Transverse colon (tissue), 4 donors: Measurements from ENCODE around the gene INPP5F. TPM values are rescaled to one million over a fixed set of nuclear protein-coding genes. Genes with fewer than 3 reads are reported as not detected.

Experiments
- DNase-seq: peaks from one replicate; pipeline ENCODE4 v3.0.0-alpha.2; 2019
- H3K27ac ChIP-seq, 4 donors: fragments of 200-600 bp; sonication (generic); 2 replicates each; pipeline ENCODE4 v1.5.1; 2016 to 2018; ENCODE audit warnings: inconsistent platforms in 4 of 4
- H3K27me3 ChIP-seq: fragments of 200-600 bp; sonication (generic); 2 replicates; pipeline ENCODE4 v1.5.1; 2017; ENCODE audit warnings: inconsistent platforms
- H3K36me3 ChIP-seq, 4 donors: fragments of 200-600 bp; sonication (generic); 2 replicates each; pipeline ENCODE4 v1.5.1; 2017 to 2019; ENCODE audit warnings: inconsistent platforms in 4 of 4
- H3K4me1 ChIP-seq, 4 donors: fragments of 200-600 bp; sonication (generic); 2 replicates each; pipeline ENCODE4 v1.5.1; 2017 to 2020; ENCODE audit warnings: inconsistent platforms in 4 of 4
- H3K4me3 ChIP-seq, 4 donors: fragments of 200-600 bp; sonication (generic); 1 replicate in 1 of 4; 2 replicates in 3 of 4; pipeline versions ENCODE4 v1.5.1 to v1.6.1; 2017 to 2019; ENCODE audit warnings: inconsistent platforms in 4 of 4
- H3K9me3 ChIP-seq, 2 donors: fragments of 200-600 bp; sonication (generic); 2 replicates each; pipeline ENCODE4 v1.5.1; 2017 to 2019; ENCODE audit warnings: inconsistent platforms in 2 of 2
- EP300 ChIP-seq: sonication (generic); formaldehyde crosslinking; IDR thresholded peaks from one replicate; pipeline ENCODE4 v1.6.1; 2017; ENCODE audit warnings: antibody characterized with exemption, low read depth
- POLR2A ChIP-seq: fragments of 450-650 bp; IDR thresholded peaks from one replicate; pipeline ENCODE4 v1.6.1; 2016; ENCODE audit warnings: antibody characterized with exemption, mild to moderate bottlenecking, moderate library complexity
- POLR2AphosphoS5 ChIP-seq, 3 donors: sonication (generic); formaldehyde crosslinking; IDR thresholded peaks; one replicate each; pipeline ENCODE4 v1.6.1; 2016; ENCODE audit warnings: antibody characterized with exemption in 3 of 3
- WGBS, 2 donors: methylation state at CpG; one replicate each; pipeline ENCODE4 v1.1.5; 2018; ENCODE audit warnings: low coverage in 1 of 2; 5-methylcytosine and 5-hydroxymethylcytosine counted together
- in situ Hi-C, 4 donors: fragments of 200-750 bp; cut with MboI; loops; one replicate each; pipeline versions ENCODE4 v1.15.0 to v1.15.1; 2017; ENCODE audit warnings: low sequenced_read_pairs in 3 of 4, low pct_ligation_motif_present in 1 of 4, low pct_unique_long_range_greater_than_20kb in 1 of 4
- intact Hi-C: fragments of 100-400 bp; cut with DNase I; formaldehyde crosslinking; loops from one replicate; pipeline ENCODE4 v1.15.1; 2023; ENCODE audit warnings: low total_unique reads
- total RNA-seq, 4 donors: library from RNA; depleted of rRNA; stranded (reverse); fragments of >200 nt; gene quantifications; one replicate each; pipeline ENCODE4 v1.1.0, GENCODE V29; 2016
- TF ChIP-seq, protein P1 (sequence below), 5 experiments: fragments of 200-600 bp in 3 of 5; fragments of 450-650 bp in 2 of 5; sonication (generic) in 3 of 5; IDR thresholded peaks; 1 replicate in 2 of 5; 2 replicates in 3 of 5; pipeline ENCODE4 v1.5.1; 2016 to 2017; ENCODE audit warnings: antibody characterized with exemption in 5 of 5, inconsistent platforms in 3 of 5, mild to moderate bottlenecking in 2 of 5, moderate library complexity in 1 of 5

The INPP5F gene
- total RNA-seq, 4 donors from 2014 or later, result 11.6 to 24.6 (median 16.6) TPM

DNA sequence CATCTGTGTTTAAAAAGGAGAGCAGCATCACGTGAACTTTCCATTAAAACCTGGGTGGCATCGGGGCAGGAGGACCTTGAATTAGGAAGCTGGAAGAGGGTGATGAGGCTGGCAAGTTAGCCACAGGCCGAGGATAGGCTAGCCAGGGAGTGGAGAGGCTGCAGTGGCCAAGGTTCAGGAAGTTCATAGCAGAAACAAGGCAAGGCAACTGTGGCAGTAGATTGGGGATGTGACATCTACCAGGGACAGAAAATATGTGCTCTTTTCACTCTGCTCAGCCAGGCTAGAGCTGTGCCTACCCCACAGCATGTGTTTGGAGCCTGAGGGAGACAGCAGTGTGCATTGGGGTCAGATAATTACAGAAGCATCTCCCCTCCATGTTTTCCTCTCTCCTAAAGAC is 2.2 kb upstream of the INPP5F start:
- no peak for DNase-seq
- no peaks in the 10 kb centered on the region for H3K9me3 ChIP-seq

DNA sequence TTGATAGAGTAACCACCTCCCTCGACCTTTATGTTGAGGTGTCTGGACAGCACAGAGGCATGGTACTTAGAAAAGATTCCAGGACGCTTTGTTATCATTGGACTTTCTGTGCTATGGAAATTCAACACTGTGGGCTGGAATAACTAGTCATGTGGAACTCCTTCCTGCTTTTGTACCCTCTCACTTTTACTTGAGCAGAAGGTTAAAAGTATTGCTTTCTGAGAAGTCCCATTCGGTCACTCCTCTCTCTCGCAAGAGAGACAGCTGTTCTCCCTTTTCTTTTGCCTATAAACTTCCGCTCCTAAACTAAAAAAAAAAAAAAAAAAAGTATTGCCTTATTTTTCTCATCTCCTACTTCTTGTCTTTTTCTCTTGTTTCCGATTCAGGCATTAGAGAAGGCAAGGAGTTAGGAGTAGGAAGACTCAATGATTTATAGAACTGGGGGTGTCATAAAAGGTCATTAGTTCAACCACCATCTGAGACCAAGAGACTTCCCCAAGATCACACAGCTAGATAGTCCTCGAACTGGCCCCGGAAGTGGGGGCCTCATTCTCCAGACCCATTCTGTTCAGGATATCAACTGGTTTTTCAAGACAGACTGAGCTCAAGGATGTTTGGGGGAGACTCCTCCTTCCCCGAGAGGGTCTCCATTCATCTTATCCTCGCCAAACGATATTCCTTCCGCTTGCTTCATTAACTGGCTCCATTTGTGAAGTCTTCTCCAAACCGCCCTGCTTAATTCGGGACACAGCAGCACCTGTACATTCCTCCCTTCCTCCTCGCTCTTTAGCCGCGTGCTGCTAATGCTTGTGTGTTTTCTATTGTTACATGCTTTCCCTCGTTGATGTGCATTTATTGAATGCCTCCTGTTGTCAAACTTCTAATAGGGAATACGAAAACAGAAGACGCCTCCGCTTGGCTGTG is 995 bp upstream of the INPP5F start:
- no peak for DNase-seq
- peak overlapping the region; percentile 27 to 96 (median 85) for H3K4me3 ChIP-seq
- peak overlapping the region; percentile 93 to 99 (median 97) for H3K27ac ChIP-seq
- peaks cover 6 to 32% (median 22%) of the 10 kb centered on the region in 4 donors for H3K4me1 ChIP-seq
- in situ Hi-C loops, result no loop called here
- H3K9me3 ChIP-seq, result no peaks in the 10 kb centered on the region
- intact Hi-C loops, result no loop called here
- TF ChIP-seq, protein P1, sequence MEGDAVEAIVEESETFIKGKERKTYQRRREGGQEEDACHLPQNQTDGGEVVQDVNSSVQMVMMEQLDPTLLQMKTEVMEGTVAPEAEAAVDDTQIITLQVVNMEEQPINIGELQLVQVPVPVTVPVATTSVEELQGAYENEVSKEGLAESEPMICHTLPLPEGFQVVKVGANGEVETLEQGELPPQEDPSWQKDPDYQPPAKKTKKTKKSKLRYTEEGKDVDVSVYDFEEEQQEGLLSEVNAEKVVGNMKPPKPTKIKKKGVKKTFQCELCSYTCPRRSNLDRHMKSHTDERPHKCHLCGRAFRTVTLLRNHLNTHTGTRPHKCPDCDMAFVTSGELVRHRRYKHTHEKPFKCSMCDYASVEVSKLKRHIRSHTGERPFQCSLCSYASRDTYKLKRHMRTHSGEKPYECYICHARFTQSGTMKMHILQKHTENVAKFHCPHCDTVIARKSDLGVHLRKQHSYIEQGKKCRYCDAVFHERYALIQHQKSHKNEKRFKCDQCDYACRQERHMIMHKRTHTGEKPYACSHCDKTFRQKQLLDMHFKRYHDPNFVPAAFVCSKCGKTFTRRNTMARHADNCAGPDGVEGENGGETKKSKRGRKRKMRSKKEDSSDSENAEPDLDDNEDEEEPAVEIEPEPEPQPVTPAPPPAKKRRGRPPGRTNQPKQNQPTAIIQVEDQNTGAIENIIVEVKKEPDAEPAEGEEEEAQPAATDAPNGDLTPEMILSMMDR (IDR thresholded peaks at IDR 0.05), result no peak
- TF ChIP-seq POLR2A (no peak), POLR2AphosphoS5 (IDR thresholded peaks at IDR 0.05) (no peak), EP300 (no peak)
- H3K27me3 ChIP-seq, result no peaks in the 10 kb centered on the region
- no peaks in the 10 kb centered on the region for H3K36me3 ChIP-seq
- WGBS, 2 donors, result 25 to 32% methylated on average over 14 to 21 of the region's 21 CpGs

More for the DNA sequence above, 2.2 kb upstream of the INPP5F start:
- Histone ChIP-seq H3K27ac (no peak overlapping the region), H3K36me3 (no peaks in the 10 kb centered on the region), H3K27me3 (no peaks in the 10 kb centered on the region), H3K4me3 (no peak overlapping the region), H3K4me1 (peaks cover 6 to 32% (median 22%) of the 10 kb centered on the region in 4 donors)
- intact Hi-C loops, result no loop called here
- WGBS, 2 donors, result 78% methylated on average over 3 of the region's 3 CpGs; no CpG with 5 or more reads in 1 of the 2 donors
- TF ChIP-seq POLR2A (no peak), EP300 (no peak), POLR2AphosphoS5 (IDR thresholded peaks at IDR 0.05) (no peak)
- TF ChIP-seq, protein P1 (IDR thresholded peaks at IDR 0.05), result no peak
- in situ Hi-C loops, result no loop called here

DNA sequence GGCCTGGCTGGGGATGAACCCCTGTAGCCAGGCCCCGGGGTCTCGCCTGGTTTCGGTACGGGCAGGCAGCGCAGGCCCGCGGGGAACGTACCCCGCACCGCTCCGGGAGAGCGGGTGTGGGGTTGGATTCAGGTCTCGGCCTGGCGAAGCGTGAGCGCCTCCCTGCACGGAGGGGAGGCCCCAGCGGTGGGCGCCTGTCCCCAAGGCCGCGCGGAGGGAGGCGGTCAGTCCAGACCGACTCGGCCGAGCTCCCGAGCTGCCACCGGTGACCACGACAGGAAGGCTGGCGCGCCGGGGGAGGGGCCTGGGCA is 378 bp upstream of the INPP5F start:
- whole genome bisulfite sequencing, 2 donors, result 0% methylated on average over 31 of the region's 32 CpGs; no CpG with 5 or more reads in 1 of the 2 donors
- TF ChIP-seq POLR2A, result peak; percentile 84
- TF ChIP-seq EP300, result no peak
- peak; percentile 88 to 90 (median 88) for TF ChIP-seq POLR2AphosphoS5 (IDR thresholded peaks at IDR 0.05)
- TF ChIP-seq, protein P1 (IDR thresholded peaks at IDR 0.05), result no peak
- Histone ChIP-seq H3K9me3 (no peaks in the 10 kb centered on the region), H3K27ac (peak overlapping the region; percentile 93 to 99 (median 97)), H3K36me3 (no peaks in the 10 kb centered on the region), H3K4me1 (peaks cover 6 to 32% (median 22%) of the 10 kb centered on the region in 4 donors), H3K4me3 (peak overlapping the region; percentile 27 to 96 (median 85)), H3K27me3 (no peaks in the 10 kb centered on the region)
- in situ Hi-C loops (no loop called here), intact Hi-C loops (no loop called here)
- DNase-seq, result no peak

DNA sequence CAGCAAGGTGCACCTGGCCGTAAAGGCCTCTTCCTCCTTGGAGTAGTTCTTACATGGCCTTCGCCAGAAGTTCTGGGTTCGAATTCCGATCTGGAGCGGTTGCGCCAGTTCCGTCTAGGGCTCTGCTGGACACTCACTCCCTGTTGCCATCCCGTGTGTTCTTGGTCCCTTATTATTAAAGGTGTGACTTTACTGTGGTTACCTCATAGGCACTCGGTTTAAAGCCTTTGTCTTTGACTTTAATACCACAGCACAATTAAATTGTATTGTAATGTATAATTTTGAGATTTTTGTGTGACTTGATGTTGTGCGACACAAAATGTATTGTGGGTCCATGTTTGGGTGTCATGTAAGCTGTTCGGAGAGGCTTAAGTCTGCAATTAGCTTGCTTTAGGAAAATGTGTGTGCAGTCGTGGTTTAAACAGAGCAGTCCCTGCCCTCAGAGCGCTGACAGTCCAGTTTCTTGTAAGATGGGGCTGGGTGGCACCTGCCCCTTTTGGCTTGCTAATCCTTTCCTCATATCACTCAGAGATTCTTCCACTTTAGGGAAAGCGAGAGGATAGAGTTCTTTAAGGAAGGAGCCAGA is 919 bp downstream of the INPP5F start:
- WGBS, 2 donors, result 48 to 100% methylated on average over 4 to 14 of the region's 14 CpGs
- in situ Hi-C loops, result no loop called here
- H3K27ac ChIP-seq, result peak overlapping the region; percentile 93 to 99 (median 97)
- H3K27me3 ChIP-seq, result no peaks in the 10 kb centered on the region
- no peak for DNase-seq
- intact Hi-C loops, result loop anchor here (1.0 kb wide), 1 partner anchor 75 kb away; the partner anchor contains the start of gene BAG3
- peak overlapping the region; percentile 63 to 96 (median 85) for H3K4me3 ChIP-seq
- no peaks in the 10 kb centered on the region for H3K9me3 ChIP-seq
- no peaks in the 10 kb centered on the region for H3K36me3 ChIP-seq
- peaks cover 6 to 32% (median 22%) of the 10 kb centered on the region in 4 donors for H3K4me1 ChIP-seq
- TF ChIP-seq, protein P1 (IDR thresholded peaks at IDR 0.05), result no peak
- TF ChIP-seq EP300 (no peak), POLR2A (no peak), POLR2AphosphoS5 (IDR thresholded peaks at IDR 0.05) (no peak)
